ENCODE measurements around the gene C1orf115. TPM values are rescaled to one million over a fixed set of nuclear protein-coding genes. Genes with fewer than 3 reads are reported as not detected.
"Not testable (repeated sequence)": the region's sequence is repeated elsewhere in the genome, so short reads cannot be mapped to it uniquely, and the experiment has no call there.

Gene C1orf115
- total RNA-seq, 1 donor from 2014 or later = 28.5 TPM

- DNase-seq (ENCODE audit: low spot score) = no peak
Measured at GRCh38 chr1:220692436-220693228, 2.5 kb downstream of the C1orf115 start.

DNA sequence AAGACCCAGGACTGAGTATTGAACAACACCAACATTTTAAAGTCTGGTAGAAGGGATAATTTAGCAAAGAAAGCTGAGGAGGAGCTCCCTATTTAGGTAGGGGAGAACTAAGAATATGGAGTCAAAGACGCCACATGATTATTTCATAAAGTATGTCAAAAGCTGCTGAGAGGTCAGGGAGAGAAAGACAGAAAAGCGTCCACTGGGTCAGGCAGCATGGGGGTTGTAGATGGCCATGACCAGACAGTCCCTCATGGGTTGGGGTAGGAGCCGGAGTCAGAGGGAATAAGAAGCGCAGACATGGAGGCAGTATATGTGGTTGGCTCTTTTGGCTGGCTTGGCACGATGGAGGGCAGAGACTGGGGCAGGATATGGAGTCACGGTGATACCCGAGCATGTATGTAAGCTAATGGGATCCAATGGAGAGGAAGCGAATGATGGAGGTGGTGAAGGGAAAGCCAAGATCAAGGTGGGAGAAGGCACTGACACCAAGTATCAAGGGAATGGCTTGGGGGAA is 4.8 kb downstream of the C1orf115 start:
- DNase-seq (ENCODE audit: low spot score) = no peak

GRCh38 chr1:220695426-220695825 is 5.3 kb downstream of the C1orf115 start:
- no peak for DNase-seq (ENCODE audit: low spot score)

- no peak for DNase-seq (ENCODE audit: low spot score)
Measured at GRCh38 chr1:220696226-220696862, 6.2 kb downstream of the C1orf115 start.

- DNase-seq (ENCODE audit: low spot score) = no peak
Measured at GRCh38 chr1:220696863-220697231, 6.7 kb downstream of the C1orf115 start.

DNA sequence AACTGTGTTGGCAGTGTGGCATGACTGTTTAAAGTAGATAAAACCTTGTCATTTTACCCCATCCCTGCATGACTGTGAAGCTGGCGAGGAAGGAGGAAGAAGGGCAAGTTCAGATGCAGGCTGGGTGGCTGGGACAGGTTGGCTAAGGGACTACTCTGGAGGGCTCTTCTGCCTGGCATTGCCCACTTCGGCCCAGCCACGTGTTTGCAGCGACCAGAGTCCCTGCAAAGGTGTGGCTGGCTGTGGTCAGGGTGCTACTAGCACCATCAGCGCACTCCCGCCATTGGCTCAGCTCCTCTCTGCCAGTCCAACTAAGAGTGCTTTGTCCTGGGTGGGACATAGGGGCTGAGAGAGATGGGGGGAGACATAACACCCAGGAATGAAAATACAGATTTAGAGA is 7.2 kb downstream of the C1orf115 start:
- no peak for DNase-seq (ENCODE audit: low spot score)

- no peak for DNase-seq (ENCODE audit: low spot score)
Measured at GRCh38 chr1:220698607-220699016, 8.4 kb downstream of the C1orf115 start.

DNA sequence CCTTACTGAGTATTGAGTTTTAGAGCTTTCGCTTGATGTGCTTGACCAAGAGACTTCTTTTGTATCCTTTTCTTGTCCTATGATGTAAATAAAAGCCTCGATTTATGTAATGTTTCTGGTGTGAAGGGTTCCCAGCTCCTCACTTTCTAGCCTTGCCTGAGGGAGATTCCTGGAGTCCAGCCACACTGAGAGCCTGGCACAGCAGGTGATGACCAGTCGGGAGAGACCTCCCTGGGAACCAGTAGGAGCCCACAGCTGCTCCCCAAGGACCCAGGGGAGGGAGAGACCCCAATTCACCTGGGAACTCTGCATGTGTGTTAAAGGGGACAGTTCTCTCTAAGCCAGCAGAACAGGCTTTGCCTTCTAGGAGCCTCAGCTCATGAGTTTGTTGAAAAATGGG is 8.9 kb downstream of the C1orf115 start:
- no peak for DNase-seq (ENCODE audit: low spot score)

DNA sequence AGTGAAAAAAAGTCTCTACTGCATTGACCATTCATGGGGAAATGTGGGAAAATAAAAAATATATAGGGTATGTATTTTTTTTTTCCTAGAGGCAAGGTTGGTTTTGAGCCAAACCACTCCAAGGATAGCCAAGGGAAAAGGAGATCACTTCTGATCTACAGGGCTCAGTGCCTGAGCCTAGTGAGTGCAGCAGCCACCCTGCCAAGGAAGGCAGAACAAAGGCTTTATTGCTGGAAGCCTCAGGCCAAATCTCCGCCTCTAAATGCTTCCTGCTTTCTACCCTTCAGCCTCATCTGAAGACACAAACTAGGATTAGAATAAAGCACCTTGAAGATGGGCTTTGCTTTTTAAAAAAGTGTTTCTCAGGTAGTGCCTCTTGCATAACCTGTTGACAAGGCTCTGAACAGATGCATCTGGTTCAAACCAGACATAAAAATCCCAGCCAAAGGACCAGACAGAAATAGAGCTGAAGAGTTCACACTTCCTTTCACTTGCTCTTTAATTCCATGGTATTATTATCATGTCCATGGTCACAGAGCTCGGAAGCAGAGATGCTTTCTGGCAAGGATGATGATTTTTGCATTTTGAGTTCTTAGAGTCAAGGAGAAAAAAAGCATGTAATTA is 10.5 kb downstream of the C1orf115 start:
- DNase-seq (ENCODE audit: low spot score) = no peak

DNA sequence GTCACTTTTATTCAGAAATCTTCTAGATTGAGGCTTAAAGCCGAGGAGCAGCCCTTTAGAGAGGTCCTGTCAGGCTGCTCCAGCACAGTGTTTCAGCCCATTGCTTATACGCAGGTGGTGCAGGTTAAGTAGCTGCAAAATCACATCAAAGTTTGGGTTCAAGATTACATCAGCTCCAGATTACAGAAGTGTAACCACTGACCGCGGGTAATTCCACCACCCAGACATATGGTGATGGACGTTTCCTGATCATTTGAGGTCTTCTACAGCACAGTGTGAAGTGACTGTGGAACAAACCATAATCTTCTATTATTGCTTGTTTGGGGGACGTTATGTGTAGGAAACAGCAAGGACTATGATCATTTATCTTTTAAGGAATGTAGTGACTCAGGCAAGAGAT is 11.8 kb downstream of the C1orf115 start:
- no peak for DNase-seq (ENCODE audit: low spot score)

DNA sequence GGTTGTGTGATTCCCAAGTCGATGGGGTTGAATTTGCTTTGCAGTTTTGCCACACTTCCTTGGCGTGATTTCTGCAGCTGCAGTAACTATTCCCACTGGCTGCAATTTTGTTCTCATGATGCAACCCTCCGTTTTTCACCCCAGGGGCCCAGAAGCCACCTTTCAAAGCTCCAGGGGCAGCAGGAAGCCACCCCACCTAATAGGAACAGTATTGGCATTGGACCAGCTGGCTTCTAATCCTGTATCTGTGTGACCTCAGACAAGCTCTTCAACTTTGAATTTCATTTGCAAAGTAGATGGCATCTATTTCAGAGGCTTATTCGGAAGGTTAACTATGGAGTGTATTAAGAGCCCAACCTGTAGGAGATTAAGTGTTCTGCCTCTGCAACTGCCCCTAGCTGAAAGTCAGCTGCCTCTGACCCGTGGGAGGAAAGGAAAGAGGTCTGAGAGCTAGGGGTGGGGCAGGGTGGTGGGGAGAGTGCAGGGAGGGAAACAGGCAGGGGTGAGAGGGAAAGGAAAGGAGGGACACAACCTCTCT is 12.6 kb downstream of the C1orf115 start:
- DNase-seq (ENCODE audit: low spot score) = no peak

- DNase-seq (ENCODE audit: low spot score) = no peak
Measured at GRCh38 chr1:220703305-220703704, 13.1 kb downstream of the C1orf115 start.

GRCh38 chr1:220705782-220706181 is 15.6 kb downstream of the C1orf115 start:
- DNase-seq (ENCODE audit: low spot score) = no peak

- no peak for DNase-seq (ENCODE audit: low spot score)
Measured at GRCh38 chr1:220706480-220706879, 16.3 kb downstream of the C1orf115 start.

GRCh38 chr1:220707160-220707559 is 17.0 kb downstream of the C1orf115 start:
- DNase-seq (ENCODE audit: low spot score) = no peak

GRCh38 chr1:220708244-220708643 is 18.1 kb downstream of the C1orf115 start:
- no peak for DNase-seq (ENCODE audit: low spot score)

DNA sequence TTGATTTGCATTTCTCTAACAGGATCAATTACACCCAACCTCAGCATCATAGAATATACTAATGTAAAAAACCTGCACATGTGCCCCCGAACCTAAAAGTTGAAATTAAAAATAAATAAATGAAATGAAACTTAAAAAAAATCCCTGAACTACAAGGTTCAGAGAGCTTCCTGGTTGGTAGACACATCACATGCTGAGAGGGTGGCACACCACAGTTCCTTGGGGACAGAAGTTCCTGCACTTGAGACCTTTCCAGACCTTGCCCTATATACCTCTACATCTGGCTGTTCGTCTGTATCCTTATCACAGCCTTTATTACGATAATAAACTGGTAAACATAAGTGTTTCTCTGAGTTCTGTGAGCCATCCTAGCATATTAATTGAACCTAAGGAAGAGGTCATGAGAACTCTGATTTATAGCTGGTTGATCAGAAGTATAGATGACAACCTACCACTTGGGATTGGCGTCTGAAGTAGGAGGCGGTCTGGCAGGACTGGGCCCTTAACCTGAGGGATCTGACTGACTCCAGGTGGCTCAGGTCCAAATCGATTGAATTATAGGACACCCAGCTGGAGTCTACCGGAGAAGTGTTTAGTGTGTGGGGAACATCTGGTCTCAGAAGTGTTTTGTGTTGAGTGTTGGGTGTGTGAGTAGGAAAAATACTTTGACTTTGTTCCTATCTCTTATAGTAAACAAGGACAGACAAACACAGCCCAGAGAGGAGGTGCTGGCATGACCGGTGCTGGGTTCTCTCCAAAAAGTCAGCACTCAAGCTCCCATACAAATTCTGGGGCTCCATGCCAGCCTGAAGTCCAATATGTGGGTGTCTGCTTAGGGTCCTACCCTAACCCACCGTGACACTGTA is 19.0 kb downstream of the C1orf115 start:
- DNase-seq (ENCODE audit: low spot score) = no peak

DNA sequence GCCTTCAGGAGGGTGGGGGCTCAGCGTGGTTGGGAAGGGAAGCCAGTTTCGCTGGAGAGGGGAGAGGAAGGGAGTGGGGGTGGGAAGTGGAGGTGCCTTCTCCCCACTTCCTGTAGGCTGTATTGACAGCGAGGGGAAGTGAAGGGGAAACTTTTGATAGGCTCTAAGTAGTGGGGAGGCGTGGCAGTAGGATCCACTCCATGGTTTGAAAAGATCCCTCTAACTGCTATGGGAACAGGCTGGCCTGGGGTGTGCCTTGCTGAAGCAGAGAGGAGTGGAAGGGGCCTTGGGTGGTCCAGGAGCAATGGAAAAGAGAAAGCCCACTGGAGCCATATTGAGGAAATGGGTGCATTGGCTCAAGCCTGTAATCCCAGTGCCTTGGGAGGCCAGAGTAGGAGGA is 20.2 kb downstream of the C1orf115 start:
- no peak for DNase-seq (ENCODE audit: low spot score)

- DNase-seq (ENCODE audit: low spot score) = no peak
Measured at GRCh38 chr1:220711056-220711809, 21.1 kb downstream of the C1orf115 start.

GRCh38 chr1:220715986-220716385 is 25.8 kb downstream of the C1orf115 start:
- not testable (repeated sequence) for DNase-seq (ENCODE audit: low spot score)
